GM10847 (cell line): ENCODE data around the gene OR8B12.

Source experiments
- POLR2A ChIP-seq: IDR thresholded peaks from 2 replicates; pipeline ENCODE4 v1.6.1; 2011; ENCODE audit not compliant: insufficient read length; ENCODE audit errors: extremely low read depth

The OR8B12 gene

DNA sequence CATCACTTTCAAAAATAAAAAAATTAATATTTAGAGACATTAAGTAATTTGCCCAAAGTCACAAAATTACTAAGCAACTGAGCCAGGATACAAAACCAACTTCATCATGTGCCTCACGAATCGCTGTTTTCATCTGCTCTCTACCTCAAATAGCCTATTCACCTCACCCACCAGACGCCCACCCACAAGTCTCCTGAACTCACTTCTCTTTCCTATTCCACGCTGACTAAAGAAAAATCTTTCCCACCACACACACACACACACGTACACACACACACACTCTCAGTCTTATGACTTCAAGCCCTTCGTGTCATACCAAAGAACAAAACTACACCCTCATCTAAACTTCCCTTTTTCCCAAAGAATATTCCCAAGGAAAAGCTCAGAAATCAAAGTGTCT, 2.2 kb downstream of the OR8B12 start:
- no peak for TF ChIP-seq POLR2A

DNA sequence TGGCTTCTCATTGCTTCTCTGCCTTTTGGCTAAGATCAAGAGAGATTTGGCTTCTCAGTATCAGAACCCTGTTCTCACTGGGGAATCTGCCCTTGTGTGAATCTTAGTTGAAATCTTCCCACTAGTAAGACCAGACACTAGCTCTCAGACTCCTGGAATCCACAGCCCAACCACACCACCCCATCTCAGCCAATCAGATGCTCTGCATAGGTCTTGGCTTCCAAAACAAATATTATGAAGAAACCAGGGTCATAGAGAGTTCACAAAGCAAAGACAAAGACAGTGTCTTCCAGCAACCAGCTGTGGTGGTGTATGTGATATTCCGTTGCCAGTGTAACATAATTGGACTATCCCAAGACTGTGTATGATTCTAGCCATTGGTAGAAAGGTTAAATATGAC, 5.4 kb downstream of the OR8B12 start:
- TF ChIP-seq POLR2A = no peak

DNA sequence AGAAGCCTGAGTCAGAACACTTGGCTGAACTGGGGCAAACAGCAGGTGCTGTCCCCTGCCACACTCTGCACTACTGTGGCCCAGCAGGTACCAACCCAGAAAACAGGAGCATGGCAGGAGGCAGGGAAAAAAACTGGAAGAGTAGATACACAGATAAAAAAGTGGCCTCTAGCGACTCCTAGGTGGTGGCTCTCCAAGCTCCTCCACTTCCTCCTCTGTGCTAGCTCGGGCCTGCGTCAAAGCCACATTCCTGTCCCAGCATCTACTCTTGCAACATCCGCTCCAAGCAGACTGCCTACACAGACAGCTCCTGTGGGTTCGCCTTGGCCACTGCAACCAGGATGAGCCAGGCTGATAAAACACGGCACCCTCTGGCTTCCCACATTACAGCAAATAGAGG, 6.9 kb downstream of the OR8B12 start:
- TF ChIP-seq POLR2A = no peak

DNA sequence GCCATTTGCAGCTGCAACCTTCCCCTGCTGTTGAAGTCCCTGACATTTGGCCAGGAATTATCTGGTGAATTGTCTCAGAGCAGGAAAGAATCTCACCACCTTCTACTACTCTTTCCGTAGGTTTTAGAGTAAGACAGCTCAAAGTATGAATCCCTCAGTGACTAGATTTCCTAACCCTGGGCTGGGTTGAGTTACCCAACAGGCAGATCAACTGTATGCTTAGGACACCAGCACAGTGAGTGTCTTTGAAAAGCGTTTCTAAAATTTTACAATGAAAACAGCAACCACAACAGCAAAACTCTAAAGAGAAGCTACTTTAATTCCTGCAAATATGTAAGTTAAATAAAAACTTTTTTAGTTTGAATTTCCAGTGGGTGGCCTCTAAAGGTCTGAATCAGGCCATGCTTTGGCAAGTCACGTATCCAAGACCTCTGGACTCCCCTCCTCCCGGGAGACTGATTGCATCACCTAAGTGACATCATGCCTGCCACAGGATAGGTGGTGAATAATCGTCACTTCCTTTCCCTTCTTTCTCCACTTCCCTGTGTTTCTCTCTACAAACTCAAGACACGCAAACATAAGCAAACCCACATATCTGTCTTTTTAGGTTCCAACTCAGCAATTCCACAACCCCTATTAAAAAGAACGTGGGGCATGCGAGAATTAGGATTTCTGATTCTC, 7.8 kb downstream of the OR8B12 start:
- no peak for TF ChIP-seq POLR2A

DNA sequence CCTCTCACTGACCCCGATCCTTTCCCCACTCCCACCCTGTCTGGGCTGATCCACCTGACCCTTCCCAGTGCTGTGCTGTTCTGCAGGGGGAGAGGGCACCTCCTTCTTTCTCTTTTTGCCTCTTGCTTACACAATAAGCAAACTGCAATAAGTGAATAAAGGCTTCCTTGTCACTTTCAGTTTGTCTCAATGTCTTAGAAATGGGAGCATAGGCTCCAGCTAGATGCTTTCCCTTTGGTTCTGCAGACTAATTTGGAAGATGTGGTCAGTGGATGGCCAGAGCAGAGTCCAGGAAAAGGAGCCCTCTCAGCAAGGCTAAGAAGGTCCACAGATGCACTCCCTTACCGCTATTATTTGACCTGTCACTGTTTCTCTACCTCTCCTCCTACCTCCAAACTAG, 9.4 kb downstream of the OR8B12 start:
- TF ChIP-seq POLR2A = no peak

DNA sequence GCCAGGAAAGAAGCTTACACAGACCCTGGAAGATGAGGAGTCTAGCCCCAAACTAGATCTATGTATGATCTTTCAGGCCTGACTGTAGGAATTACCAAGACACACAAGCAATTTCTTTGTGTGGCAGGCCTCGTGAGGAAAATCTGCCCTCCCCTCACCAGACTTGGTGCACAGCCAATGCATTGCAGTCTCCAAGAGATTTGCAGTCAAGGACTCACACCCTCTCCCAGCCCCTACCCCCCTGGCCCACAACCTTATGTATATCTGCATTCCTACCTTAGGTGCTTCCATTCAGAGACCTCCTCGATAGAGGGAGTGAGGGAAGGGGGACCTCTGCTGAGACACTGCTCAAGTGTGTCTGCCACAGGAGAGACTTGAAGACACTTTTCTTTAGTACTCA, 9.8 kb downstream of the OR8B12 start:
- no peak for TF ChIP-seq POLR2A

DNA sequence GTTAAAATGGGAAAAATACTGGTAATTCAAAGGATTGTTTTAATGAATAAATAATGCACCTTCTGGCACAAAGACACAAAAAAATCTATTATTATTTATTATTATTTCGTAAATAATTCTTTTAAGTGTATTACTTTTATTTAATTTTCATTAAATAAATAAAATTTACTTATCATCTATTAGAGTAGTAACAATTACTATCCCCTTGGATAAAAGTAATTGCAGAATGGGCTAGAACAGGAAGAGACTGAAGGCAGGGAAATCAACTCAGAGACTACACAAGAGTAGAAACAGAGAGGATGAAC, 23.0 kb downstream of the OR8B12 start:
- TF ChIP-seq POLR2A = no peak

DNA sequence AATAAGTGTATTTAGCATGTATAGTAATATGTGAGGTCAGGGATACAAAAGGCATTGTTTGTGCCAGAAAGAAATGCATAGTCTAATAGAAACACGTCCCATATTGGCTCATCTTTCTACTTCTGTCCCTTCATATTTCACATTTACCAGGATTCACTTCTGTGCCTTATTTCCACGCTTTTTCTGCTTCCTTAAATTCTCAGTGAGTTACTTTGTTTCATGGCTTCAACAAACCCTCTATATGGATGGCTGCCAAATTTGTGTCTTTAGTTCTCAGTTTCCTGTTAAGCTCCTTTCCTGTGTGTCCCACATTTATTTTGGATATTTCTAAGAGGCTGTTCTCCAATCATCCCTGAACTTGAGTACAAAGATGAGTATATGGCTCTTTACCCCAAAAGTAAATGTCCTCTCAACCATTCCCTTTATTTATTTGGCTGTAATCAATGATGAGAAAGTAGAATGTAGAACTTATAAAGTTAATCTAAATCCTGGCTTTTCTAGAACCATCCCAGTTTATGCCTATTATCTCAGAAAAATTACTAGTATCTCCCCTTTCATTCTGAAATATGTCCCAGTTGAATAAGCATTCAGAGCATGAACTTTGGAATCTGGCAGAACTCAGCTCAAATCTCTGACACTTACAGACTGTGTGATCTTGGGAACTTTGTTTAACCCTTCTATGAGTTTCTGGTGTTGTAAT, 23.5 kb downstream of the OR8B12 start:
- no peak for TF ChIP-seq POLR2A

DNA sequence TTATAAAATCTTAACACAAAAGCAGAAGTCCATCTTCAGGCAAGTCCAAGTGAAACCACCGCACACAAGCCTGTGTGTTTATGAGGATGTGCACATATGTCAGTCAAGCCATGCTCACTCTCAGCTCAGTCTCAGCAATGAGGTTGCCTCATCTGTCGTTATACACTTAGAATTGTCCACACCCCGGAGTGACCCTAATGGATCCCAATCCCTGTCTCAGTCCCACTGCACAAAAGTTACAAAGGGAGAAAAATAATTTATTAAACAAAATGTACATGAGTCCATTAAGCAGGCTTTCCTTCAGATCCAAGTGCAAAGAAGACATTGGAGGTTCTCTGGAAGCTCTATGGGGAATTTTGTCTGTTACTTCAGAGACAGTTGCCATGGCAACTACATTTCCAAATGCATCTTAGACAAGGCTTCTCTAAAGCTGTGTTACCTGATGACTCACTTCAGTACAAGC, 24.4 kb downstream of the OR8B12 start:
- no peak for TF ChIP-seq POLR2A

DNA sequence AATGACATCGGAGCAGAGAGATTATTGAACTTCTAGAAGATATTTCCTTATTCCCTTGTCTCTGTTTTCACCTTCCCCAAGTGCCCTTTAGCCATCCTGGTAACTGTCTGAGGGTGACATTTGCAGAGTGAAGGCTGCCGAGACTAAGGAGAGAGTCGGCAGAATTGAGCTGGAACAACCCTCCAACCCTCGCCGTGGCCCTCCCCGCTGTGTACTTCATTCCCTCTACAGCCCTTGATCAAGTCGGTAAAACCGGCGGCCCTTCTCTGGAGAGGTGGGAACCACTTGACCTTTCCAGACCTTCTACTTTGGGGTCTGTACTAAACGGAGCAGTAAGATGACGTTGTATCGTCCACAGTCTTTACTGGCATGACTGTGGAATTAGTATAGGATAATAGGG, 26.1 kb downstream of the OR8B12 start:
- no peak for TF ChIP-seq POLR2A

DNA sequence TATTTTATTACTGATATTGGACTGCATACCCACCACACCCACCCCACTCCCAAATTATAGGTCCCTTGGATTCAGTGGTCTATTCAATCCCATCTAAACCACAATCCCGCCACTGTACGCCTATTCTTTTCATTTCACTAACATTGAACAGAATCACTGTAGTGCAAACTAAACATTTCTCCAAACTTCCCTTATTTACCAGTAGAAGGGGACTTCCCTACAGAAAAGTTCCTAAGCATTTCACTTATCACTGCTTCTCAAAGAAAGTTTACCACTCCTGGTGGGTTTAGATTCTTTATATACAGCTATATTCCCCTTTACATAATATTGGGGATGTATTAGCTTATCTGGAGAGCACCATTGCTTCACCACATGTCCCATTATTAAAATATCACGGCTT, 29.3 kb downstream of the OR8B12 start:
- no peak for TF ChIP-seq POLR2A

DNA sequence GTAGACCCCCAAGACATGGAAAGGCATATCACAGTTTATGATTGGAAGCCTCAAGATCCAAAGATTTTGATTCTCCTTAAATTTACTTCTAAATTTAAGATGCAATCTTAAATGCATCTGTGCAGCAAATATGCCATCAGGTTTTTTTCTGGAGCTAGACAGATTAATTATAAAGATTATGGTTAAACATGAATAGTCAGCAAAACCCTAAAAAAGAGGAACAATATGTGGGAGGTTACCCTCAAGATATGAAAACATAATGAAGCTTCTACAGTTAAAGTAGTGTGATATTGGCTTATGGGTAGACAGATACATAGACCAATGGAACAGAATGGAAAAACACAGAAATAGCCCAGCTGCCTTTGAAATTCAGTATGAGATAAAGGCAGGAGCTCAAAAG, 31.7 kb downstream of the OR8B12 start:
- no peak for TF ChIP-seq POLR2A

DNA sequence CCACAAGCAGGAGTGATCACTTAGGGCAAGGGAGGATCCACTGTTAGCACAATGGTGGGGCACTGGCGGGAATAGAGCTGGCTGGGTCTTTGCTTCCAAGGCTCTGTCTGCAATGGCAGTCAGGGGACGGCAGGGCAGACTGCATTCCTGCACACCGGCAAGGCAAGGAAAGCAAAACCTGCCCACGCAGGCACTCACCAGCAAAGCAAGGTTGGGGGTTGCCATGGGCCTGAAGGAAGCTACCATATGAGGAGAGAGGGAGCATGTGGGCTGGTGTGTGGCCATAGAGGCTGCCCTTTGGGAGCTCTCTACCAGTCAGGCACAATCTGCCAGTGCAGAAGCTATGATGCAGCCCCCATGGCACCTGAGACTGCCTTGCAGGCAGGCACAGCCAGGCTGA, 33.2 kb downstream of the OR8B12 start:
- TF ChIP-seq POLR2A = no peak

DNA sequence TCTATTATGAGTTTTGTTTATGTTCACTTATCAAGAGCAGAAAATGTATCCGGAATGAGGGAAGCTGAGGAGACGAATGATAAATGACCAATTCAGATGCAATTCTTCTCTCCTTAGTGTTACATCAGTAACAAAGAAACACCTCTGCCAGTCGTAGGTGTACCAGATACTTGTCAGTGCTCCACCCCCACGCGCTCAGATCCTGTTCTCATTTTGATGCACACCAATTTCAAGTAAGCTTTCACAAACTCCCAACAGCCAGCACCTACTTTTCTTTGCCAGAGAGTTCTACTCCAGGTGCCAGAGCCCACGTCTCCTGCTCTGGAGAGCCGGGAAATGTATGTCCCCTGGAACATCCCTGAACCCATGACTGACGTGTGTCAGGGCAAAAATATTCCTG, 43.7 kb downstream of the OR8B12 start:
- no peak for TF ChIP-seq POLR2A

DNA sequence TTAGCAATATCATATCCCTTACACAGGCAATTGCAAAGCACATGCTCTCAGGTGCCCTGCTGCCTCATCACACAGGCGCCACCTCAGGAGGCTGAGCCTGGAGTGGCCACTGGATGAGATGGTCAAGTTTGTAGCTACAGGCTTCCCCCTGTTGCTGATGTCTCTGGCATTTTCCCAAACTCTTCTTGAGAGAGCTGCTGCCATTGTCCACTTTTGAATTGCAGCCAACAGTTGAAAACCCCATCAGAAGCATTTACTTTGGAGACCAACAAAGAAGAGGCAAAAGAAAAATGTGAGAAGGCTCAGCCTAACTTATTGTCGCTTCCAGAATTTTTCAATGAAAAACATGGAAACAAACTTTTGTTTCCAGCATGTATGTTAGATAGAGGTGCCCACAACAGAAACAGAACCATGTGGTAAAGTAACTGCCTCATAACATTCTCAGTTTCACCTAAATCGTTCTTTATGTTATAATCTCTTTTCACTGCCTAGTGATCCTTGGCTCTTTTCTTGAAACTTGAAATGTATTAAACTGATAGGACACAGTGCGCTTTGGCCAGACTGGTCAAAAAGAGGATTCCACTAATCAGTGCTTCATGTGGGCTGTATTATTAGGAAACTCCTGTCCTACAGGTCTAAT, 50.3 kb downstream of the OR8B12 start:
- TF ChIP-seq POLR2A = no peak
